ENCODE measurements around the gene TIFAB. TPM values are rescaled to one million over a fixed set of nuclear protein-coding genes. Genes with fewer than 3 reads are reported as not detected.
A peak's percentile ranks its signal among the peaks of the same experiment; 100 is the strongest.
"Not testable (repeated sequence)": the region's sequence is repeated elsewhere in the genome, so short reads cannot be mapped to it uniquely, and the experiment has no call there.

Gene TIFAB
- total RNA-seq = under 1 TPM in 1 of 4 donors, not detected in 3; 0.10 TPM

GRCh38 chr5:135452321-135453030 is at the start of gene TIFAB:
TIFAB (minus strand) TSS chr5:135452351; CDS start chr5:135449939, 2,412 bp downstream.
- H3K4me3 ChIP-seq (ENCODE audit: low read depth, poor library complexity, severe bottlenecking) = no peak within 1 kb of the TSS
- WGBS, 2 donors = 84% methylated on average over 10 of the region's 10 CpGs
- no peak for DNase-seq (ENCODE audit: low spot score in 2 of 2)
- TF ChIP-seq POLR2A (IDR thresholded peaks at IDR 0.05) = no peak
- no peak for TF ChIP-seq CTCF (IDR thresholded peaks at IDR 0.05)
- intact Hi-C loops (cut with DNase I; ENCODE audit: low total_unique reads) = no loop called here

- TF ChIP-seq POLR2A (IDR thresholded peaks at IDR 0.05) (no peak), CTCF (IDR thresholded peaks at IDR 0.05) (no peak)
- H3K4me3 ChIP-seq (ENCODE audit: low read depth, poor library complexity, severe bottlenecking) = no peak overlapping the region
- WGBS, 2 donors = 68 to 69% methylated on average over 2 of the region's 2 CpGs
- DNase-seq (ENCODE audit: low spot score in 2 of 2) = peak in 1 of 2 donors; percentile 52
- intact Hi-C loops (cut with DNase I; ENCODE audit: low total_unique reads) = no loop called here
Measured at GRCh38 chr5:135498637-135498995, 46.5 kb upstream of the TIFAB start.

GRCh38 chr5:135497971-135498636 is 46.0 kb upstream of the TIFAB start:
- TF ChIP-seq POLR2A (IDR thresholded peaks at IDR 0.05) (no peak), CTCF (IDR thresholded peaks at IDR 0.05) (no peak)
- H3K4me3 ChIP-seq (ENCODE audit: low read depth, poor library complexity, severe bottlenecking) = no peak overlapping the region
- DNase-seq (ENCODE audit: low spot score in 2 of 2) = no peak
- intact Hi-C loops (cut with DNase I; ENCODE audit: low total_unique reads) = no loop called here
- WGBS, 2 donors = 33 to 47% methylated on average over 8 of the region's 8 CpGs

GRCh38 chr5:135495531-135495930 is 43.4 kb upstream of the TIFAB start:
- H3K4me3 ChIP-seq (ENCODE audit: low read depth, poor library complexity, severe bottlenecking); DNase-seq (ENCODE audit: low spot score in 2 of 2); intact Hi-C loops (cut with DNase I; ENCODE audit: low total_unique reads): not testable (repeated sequence)
- WGBS, 2 donors = 84 to 86% methylated on average over 4 of the region's 4 CpGs

GRCh38 chr5:135494196-135494595 is 42.0 kb upstream of the TIFAB start:
- H3K4me3 ChIP-seq (ENCODE audit: low read depth, poor library complexity, severe bottlenecking) = no peak overlapping the region
- intact Hi-C loops (cut with DNase I; ENCODE audit: low total_unique reads) = no loop called here
- WGBS, 2 donors = 55 to 68% methylated on average over 5 of the region's 5 CpGs
- DNase-seq (ENCODE audit: low spot score in 2 of 2) = no peak
- TF ChIP-seq CTCF (IDR thresholded peaks at IDR 0.05) (no peak), POLR2A (IDR thresholded peaks at IDR 0.05) (no peak)

- no peak overlapping the region for H3K4me3 ChIP-seq (ENCODE audit: low read depth, poor library complexity, severe bottlenecking)
- intact Hi-C loops (cut with DNase I; ENCODE audit: low total_unique reads) = no loop called here
- 40 to 43% methylated on average over 8 of the region's 8 CpGs for WGBS, 2 donors
- TF ChIP-seq POLR2A (IDR thresholded peaks at IDR 0.05) = no peak
- no peak for DNase-seq (ENCODE audit: low spot score in 2 of 2)
Measured at GRCh38 chr5:135493406-135494180, 41.4 kb upstream of the TIFAB start.

Data from lower leg skin (tissue), 4 donors.